Adrenal gland (tissue), 5 donors: ENCODE measurements around the gene CYP17A1.

Experiments
- POLR2A ChIP-seq, 2 donors: fragments of 450-650 bp; IDR thresholded peaks; one replicate each; pipeline ENCODE4 v1.6.1; 2017; ENCODE audit warnings: antibody characterized with exemption in 2 of 2, mild to moderate bottlenecking in 2 of 2, moderate library complexity in 1 of 2
- TF ChIP-seq, protein P1 (sequence below), 6 experiments: fragments of 450-650 bp in 4 of 6; fragments of 200-600 bp in 2 of 6; sonication (generic) in 1 of 6; IDR thresholded peaks; 1 replicate in 5 of 6; 2 replicates in 1 of 6; pipeline versions ENCODE4 v1.5.1 to v1.8.0; 2016 to 2021; ENCODE audit warnings: antibody characterized with exemption in 6 of 6, mild to moderate bottlenecking in 2 of 6, moderate library complexity in 1 of 6
- donor health status: DM: no; HTN: no; CAD: no.

DNA sequence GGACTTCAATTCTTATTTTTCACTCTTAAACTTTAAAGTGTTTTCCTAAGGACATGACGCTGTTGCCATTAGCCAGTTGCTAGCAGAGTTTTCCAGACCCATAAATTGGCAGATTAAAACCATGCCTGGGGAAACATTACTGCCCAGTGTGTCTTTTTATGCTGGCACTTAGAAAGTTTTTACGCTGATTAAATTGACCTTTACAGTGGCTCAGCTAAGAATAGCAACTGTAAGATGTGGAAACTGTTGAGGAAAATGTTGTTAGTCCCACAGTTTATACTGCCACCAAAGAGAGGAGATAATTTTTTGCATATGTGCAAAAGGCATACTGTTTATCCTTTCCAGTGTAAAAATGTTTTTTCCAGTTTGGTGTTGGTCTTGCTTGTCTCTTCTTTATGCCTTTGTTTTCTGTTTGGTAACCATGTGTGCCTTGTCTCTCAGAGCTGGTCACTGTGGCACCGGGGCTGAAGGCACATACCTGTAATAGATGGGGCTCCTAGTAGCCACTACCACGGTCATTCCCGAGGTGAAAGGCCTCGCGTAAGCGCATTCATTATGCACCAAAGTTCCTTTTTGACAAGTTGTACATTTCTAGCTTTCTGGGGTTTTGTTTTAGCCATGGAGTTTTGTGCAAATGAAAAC, 45.3 kb downstream of the CYP17A1 start:
- TF ChIP-seq, protein P1, sequence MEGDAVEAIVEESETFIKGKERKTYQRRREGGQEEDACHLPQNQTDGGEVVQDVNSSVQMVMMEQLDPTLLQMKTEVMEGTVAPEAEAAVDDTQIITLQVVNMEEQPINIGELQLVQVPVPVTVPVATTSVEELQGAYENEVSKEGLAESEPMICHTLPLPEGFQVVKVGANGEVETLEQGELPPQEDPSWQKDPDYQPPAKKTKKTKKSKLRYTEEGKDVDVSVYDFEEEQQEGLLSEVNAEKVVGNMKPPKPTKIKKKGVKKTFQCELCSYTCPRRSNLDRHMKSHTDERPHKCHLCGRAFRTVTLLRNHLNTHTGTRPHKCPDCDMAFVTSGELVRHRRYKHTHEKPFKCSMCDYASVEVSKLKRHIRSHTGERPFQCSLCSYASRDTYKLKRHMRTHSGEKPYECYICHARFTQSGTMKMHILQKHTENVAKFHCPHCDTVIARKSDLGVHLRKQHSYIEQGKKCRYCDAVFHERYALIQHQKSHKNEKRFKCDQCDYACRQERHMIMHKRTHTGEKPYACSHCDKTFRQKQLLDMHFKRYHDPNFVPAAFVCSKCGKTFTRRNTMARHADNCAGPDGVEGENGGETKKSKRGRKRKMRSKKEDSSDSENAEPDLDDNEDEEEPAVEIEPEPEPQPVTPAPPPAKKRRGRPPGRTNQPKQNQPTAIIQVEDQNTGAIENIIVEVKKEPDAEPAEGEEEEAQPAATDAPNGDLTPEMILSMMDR (IDR thresholded peaks at IDR 0.05), result no peak
- no peak for TF ChIP-seq POLR2A (IDR thresholded peaks at IDR 0.05)
